H1 (cell line): ENCODE results near the gene PKM.

ENCODE experiments used
- EZH2 ChIP-seq: fragments of 200-600 bp; sonication (generic); IDR thresholded peaks from 2 replicates; pipeline ENCODE4 v1.7.1; 2012; ENCODE audit warnings: low read depth, mild to moderate bottlenecking, moderate library complexity, low read length, inconsistent platforms; ENCODE audit not compliant: severe bottlenecking
- JUND ChIP-seq: IDR thresholded peaks from 2 replicates; pipeline ENCODE4 v1.6.1; 2011; ENCODE audit warnings: mild to moderate bottlenecking, improper control_type of control experiment, low read length
- RAD21 ChIP-seq, 2 experiments: IDR thresholded peaks in 1 of 2; conservative IDR thresholded peaks in 1 of 2; 2 replicates each; pipeline ENCODE4 v1.6.1; 2011; ENCODE audit warnings: low read depth in 2 of 2, low read length in 2 of 2, improper control_type of control experiment in 1 of 2, inconsistent platforms in 1 of 2, mild to moderate bottlenecking in 1 of 2, moderate library complexity in 1 of 2
- SIN3A ChIP-seq, 2 experiments: IDR thresholded peaks in 1 of 2; conservative IDR thresholded peaks in 1 of 2; 2 replicates each; pipeline ENCODE4 v1.6.1; 2011 to 2012; ENCODE audit warnings: low read length in 2 of 2, improper control_type of control experiment in 1 of 2, low read depth in 1 of 2, mild to moderate bottlenecking in 1 of 2
- SIRT6 ChIP-seq: IDR thresholded peaks from one replicate; pipeline ENCODE4 v1.7.1; 2012; ENCODE audit warnings: low read length, inconsistent platforms
- SUZ12 ChIP-seq: fragments of 200-600 bp; sonication (generic); IDR thresholded peaks from 2 replicates; pipeline ENCODE4 v1.6.1; 2012; ENCODE audit warnings: mild to moderate bottlenecking, inconsistent platforms, low read length, moderate library complexity, mixed read lengths
- TCF12 ChIP-seq: IDR thresholded peaks from 2 replicates; pipeline ENCODE4 v1.6.1; 2011; ENCODE audit warnings: low read depth, mild to moderate bottlenecking, low read length
- TF ChIP-seq, protein P1 (sequence below), 3 experiments: IDR thresholded peaks; 1 replicate in 2 of 3; 2 replicates in 1 of 3; pipeline versions ENCODE4 v1.5.1 to v1.6.1; 2011; ENCODE audit warnings: low read length in 3 of 3, mild to moderate bottlenecking in 3 of 3, inconsistent platforms in 2 of 3, low read depth in 1 of 3, moderate library complexity in 1 of 3; ENCODE audit not compliant: insufficient read depth in 1 of 3; ENCODE audit errors: control extremely low read depth in 1 of 3
- TF ChIP-seq, protein P2 (sequence below): IDR thresholded peaks from 2 replicates; pipeline ENCODE4 v1.6.1; 2012; ENCODE audit warnings: inconsistent platforms

DNA sequence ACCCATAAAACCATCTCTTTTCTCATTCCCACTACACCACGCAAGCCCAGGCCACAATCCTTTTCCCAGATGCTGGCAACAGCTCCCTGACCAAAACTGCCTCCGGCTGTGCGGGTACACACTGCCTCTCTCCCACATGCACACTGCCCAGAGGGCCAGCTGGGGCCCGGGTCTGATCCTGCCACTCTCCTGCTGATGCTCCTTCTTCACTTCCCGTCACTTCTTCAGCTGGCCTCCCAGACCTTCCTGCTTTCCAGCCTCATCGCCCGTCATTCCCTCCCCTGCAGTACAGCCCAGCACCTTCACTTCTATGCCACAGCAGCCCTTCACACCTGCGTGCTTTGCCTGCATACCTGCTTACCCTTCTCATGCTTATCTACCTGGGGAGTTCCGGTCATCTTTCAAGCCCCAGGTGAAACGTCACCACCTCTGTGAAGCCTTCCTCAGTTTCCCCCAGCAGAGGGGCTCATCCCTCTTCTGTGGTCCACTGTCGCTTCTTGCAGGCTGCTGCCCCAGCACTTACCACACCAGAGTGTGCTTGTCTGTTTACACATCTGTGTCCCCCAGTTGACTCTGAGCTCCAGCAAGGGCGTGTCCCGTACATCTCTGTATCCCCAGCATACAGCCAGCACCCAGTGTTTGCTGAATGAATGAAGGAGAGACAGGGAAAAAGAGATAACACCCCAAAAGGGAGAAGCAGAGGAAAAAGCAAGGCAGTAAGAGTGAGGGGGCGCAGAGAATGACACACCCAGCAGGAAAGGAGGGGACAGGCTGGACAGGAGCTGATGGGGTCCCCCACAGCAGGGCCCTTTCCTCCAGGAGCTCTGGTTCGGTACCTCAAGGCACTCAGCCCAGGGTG is 55.6 kb downstream of the PKM start:
- no peak for TF ChIP-seq RAD21 (IDR thresholded peaks at IDR 0.05 in 1 of 2, conservative IDR thresholded peaks at IDR 0.05 in 1 of 2; ENCODE audit: low read depth in 2 of 2, low read length in 2 of 2)
- TF ChIP-seq TCF12: no peak
- TF ChIP-seq SIN3A (conservative IDR thresholded peaks at IDR 0.05 in 1 of 2, IDR thresholded peaks at IDR 0.05 in 1 of 2; ENCODE audit: low read depth in 1 of 2, low read length in 2 of 2): no peak
- TF ChIP-seq, protein P1, sequence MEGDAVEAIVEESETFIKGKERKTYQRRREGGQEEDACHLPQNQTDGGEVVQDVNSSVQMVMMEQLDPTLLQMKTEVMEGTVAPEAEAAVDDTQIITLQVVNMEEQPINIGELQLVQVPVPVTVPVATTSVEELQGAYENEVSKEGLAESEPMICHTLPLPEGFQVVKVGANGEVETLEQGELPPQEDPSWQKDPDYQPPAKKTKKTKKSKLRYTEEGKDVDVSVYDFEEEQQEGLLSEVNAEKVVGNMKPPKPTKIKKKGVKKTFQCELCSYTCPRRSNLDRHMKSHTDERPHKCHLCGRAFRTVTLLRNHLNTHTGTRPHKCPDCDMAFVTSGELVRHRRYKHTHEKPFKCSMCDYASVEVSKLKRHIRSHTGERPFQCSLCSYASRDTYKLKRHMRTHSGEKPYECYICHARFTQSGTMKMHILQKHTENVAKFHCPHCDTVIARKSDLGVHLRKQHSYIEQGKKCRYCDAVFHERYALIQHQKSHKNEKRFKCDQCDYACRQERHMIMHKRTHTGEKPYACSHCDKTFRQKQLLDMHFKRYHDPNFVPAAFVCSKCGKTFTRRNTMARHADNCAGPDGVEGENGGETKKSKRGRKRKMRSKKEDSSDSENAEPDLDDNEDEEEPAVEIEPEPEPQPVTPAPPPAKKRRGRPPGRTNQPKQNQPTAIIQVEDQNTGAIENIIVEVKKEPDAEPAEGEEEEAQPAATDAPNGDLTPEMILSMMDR (IDR thresholded peaks at IDR 0.05; ENCODE audit: control extremely low read depth in 1 of 3, insufficient read depth in 1 of 3, low read depth in 1 of 3, low read length in 3 of 3): no peak
- no peak for TF ChIP-seq JUND
- TF ChIP-seq, protein P2, sequence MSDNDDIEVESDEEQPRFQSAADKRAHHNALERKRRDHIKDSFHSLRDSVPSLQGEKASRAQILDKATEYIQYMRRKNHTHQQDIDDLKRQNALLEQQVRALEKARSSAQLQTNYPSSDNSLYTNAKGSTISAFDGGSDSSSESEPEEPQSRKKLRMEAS: no peak
- no peak for TF ChIP-seq EZH2
- TF ChIP-seq SIRT6: no peak
- no peak for TF ChIP-seq SUZ12
